CD4-positive, alpha-beta T cell (primary cell): ENCODE measurements around the gene VIPR2. TPM values are rescaled to one million over a fixed set of nuclear protein-coding genes. Genes with fewer than 3 reads are reported as not detected.
A peak's percentile ranks its signal among the peaks of the same experiment; 100 is the strongest.

ENCODE experiments used
- ATAC-seq: fragments of 200-7000 bp; cut with Tn5 transposase; one replicate; pipeline ENCODE4 v1.10.0; 2022; ENCODE audit warnings: mild to moderate bottlenecking; ENCODE audit not compliant: poor library complexity
- CTCF ChIA-PET: fragments of 350-600 bp; sonication (Branson Sonifier 250); formaldehyde crosslinking; loops from one replicate; lab custom pipeline; 2021; ENCODE audit warnings: antibody characterized with exemption, inconsistent platforms; lab: Charles Lee
- POLR2A ChIA-PET: fragments of 350-600 bp; sonication (Branson Sonifier 250); formaldehyde crosslinking; loops from one replicate; lab custom pipeline; 2021; ENCODE audit warnings: antibody characterized with exemption, inconsistent platforms; lab: Charles Lee
- DNase-seq, 14 experiments: peaks; one replicate each; pipeline ENCODE4 v3.0.0-alpha.2; 2013 to 2020; ENCODE audit warnings: mixed read lengths in 2 of 14
- H3K27ac ChIP-seq, 2 donors: one replicate each; pipeline versions ENCODE4 v1.5.1 to v1.7.0; 2013; ENCODE audit warnings: low read length in 2 of 2, low read depth in 1 of 2, mild to moderate bottlenecking in 1 of 2
- H3K27me3 ChIP-seq, 2 experiments: 1 replicate in 1 of 2; 2 replicates in 1 of 2; pipeline versions ENCODE4 v1.6.1 to v1.7.0; 2013; ENCODE audit warnings: low read length in 2 of 2, control low read depth in 1 of 2, mild to moderate bottlenecking in 1 of 2, moderate library complexity in 1 of 2; ENCODE audit not compliant: insufficient read depth in 2 of 2, control insufficient read depth in 1 of 2
- H3K36me3 ChIP-seq: one replicate; pipeline ENCODE4 v1.6.1; 2013; ENCODE audit warnings: low read length, control low read depth; ENCODE audit not compliant: insufficient read depth
- H3K4me1 ChIP-seq: one replicate; pipeline ENCODE4 v1.6.1; 2013; ENCODE audit warnings: low read length, control low read depth; ENCODE audit not compliant: insufficient read depth
- H3K4me3 ChIP-seq: one replicate; pipeline ENCODE4 v1.5.1; 2013; ENCODE audit warnings: mild to moderate bottlenecking, low read length, moderate library complexity
- H3K9me3 ChIP-seq, 2 experiments: 1 replicate in 1 of 2; 2 replicates in 1 of 2; pipeline versions ENCODE4 v1.6.1 to v1.7.0; 2013; ENCODE audit warnings: low read length in 2 of 2, mild to moderate bottlenecking in 2 of 2, control low read depth in 1 of 2, moderate library complexity in 1 of 2; ENCODE audit not compliant: control insufficient read depth in 1 of 2, insufficient read depth in 1 of 2
- H3K27ac Mint-ChIP-seq: one replicate; pipeline ENCODE4 v1.8.0; 2020; ENCODE audit warnings: mixed read lengths
- H3K27me3 Mint-ChIP-seq: one replicate; pipeline ENCODE4 v1.8.0; 2021; ENCODE audit warnings: mixed read lengths
- H3K36me3 Mint-ChIP-seq: one replicate; pipeline ENCODE4 v1.8.0; 2021; ENCODE audit warnings: low read depth, mixed read lengths
- H3K4me1 Mint-ChIP-seq: one replicate; pipeline ENCODE4 v1.8.0; 2021; ENCODE audit warnings: low read depth, mixed read lengths
- H3K4me3 Mint-ChIP-seq: one replicate; pipeline ENCODE4 v1.8.0; 2020; ENCODE audit warnings: mild to moderate bottlenecking, mixed read lengths
- H3K9me3 Mint-ChIP-seq: one replicate; pipeline ENCODE4 v1.8.0; 2020; ENCODE audit warnings: mixed read lengths
- CTCF ChIP-seq: fragments of 200-600 bp; IDR thresholded peaks from one replicate; pipeline ENCODE4 v1.8.0; 2022; ENCODE audit warnings: antibody characterized with exemption, mild to moderate bottlenecking
- intact Hi-C, 2 experiments: fragments of 100-400 bp; cut with DNase I in 1 of 2; cut with micrococcal nuclease in 1 of 2; formaldehyde crosslinking; loops; one replicate each; pipeline versions ENCODE4 v1.15.1 to v1.9.0; 2023 to 2025; cut with DNase I, micrococcal nuclease
- total RNA-seq, 174 experiments: library from RNA in 2 of 174; stranded (reverse) in 2 of 174; gene quantifications; one replicate each; pipeline ENCODE4 v1.2.3 and lab custom pipeline; 2021 to 2026

The VIPR2 gene
- total RNA-seq, 2 experiments from 2014 or later: 0.59 to 0.80 TPM

- no peak overlapping the region for H3K27ac ChIP-seq
- no peak overlapping the region for H3K27ac Mint-ChIP-seq
- ChIA-PET CTCF (no interaction called here), POLR2A (no interaction called here)
- DNase-seq (no peak), ATAC-seq (no peak)
- H3K9me3 ChIP-seq: no peaks in the 10 kb centered on the region
- no peaks in the 10 kb centered on the region for H3K4me1 ChIP-seq
- TF ChIP-seq CTCF: no peak
- no peaks in the 10 kb centered on the region for H3K36me3 ChIP-seq
- no peaks in the 10 kb centered on the region for H3K36me3 Mint-ChIP-seq
- no peaks in the 10 kb centered on the region for H3K27me3 Mint-ChIP-seq
- no peak overlapping the region for H3K4me3 ChIP-seq
- no peak overlapping the region for H3K4me3 Mint-ChIP-seq
- no peaks in the 10 kb centered on the region for H3K27me3 ChIP-seq
- H3K9me3 Mint-ChIP-seq: no peaks in the 10 kb centered on the region
- intact Hi-C loops: no loop called here
- H3K4me1 Mint-ChIP-seq: no peaks in the 10 kb centered on the region
Measured at GRCh38 chr7:159152816-159153215, 8.1 kb upstream of the VIPR2 start.

GRCh38 chr7:159151231-159151630 is 6.6 kb upstream of the VIPR2 start:
- Histone ChIP-seq H3K9me3 (no peaks in the 10 kb centered on the region), H3K27me3 (no peaks in the 10 kb centered on the region), H3K27ac (no peak overlapping the region), H3K4me1 (no peaks in the 10 kb centered on the region), H3K36me3 (no peaks in the 10 kb centered on the region), H3K4me3 (no peak overlapping the region)
- H3K4me1 Mint-ChIP-seq: no peaks in the 10 kb centered on the region
- TF ChIP-seq CTCF: no peak
- H3K27me3 Mint-ChIP-seq: no peaks in the 10 kb centered on the region
- DNase-seq: peak in 1 of 14 experiments; percentile 21
- H3K36me3 Mint-ChIP-seq: no peaks in the 10 kb centered on the region
- no peaks in the 10 kb centered on the region for H3K9me3 Mint-ChIP-seq
- intact Hi-C loops: no loop called here
- H3K4me3 Mint-ChIP-seq: no peak overlapping the region
- ChIA-PET CTCF (no interaction called here), POLR2A (no interaction called here)
- no peak for ATAC-seq
- no peak overlapping the region for H3K27ac Mint-ChIP-seq

- Histone ChIP-seq H3K9me3 (peaks cover 0 to 4% of the 10 kb centered on the region in 2 experiments), H3K27me3 (peaks cover 5 to 12% of the 10 kb centered on the region in 2 experiments), H3K4me1 (peaks cover 6% of the 10 kb centered on the region), H3K27ac (no peak overlapping the region), H3K4me3 (no peak overlapping the region), H3K36me3 (no peaks in the 10 kb centered on the region)
- Mint-ChIP-seq H3K4me1 (no peaks in the 10 kb centered on the region), H3K36me3 (no peaks in the 10 kb centered on the region), H3K27me3 (no peaks in the 10 kb centered on the region), H3K9me3 (no peaks in the 10 kb centered on the region), H3K4me3 (no peak overlapping the region), H3K27ac (no peak overlapping the region)
- DNase-seq: no peak
- CTCF ChIA-PET: no interaction called here
- no peak for TF ChIP-seq CTCF
- POLR2A ChIA-PET: no interaction called here
- ATAC-seq: no peak
- intact Hi-C loops: no loop called here
Measured at GRCh38 chr7:159149488-159149887, 4.8 kb upstream of the VIPR2 start.
